Effector memory CD8-positive, alpha-beta T cell (primary cell): ENCODE results near the gene C14orf93.

ENCODE experiments used
- ATAC-seq: fragments of 150-1000 bp; cut with Tn5 transposase; replicated peaks from 2 replicates; pipeline ENCODE4 v1.10.0; 2021; ENCODE audit warnings: mild to moderate bottlenecking, moderate library complexity
- DNase-seq, 3 experiments: peaks; one replicate each; pipeline ENCODE4 v3.0.0; 2021
- H3K27ac Mint-ChIP-seq, 2 donors: one replicate each; pipeline ENCODE4 v1.8.0; 2022; ENCODE audit warnings: mild to moderate bottlenecking in 2 of 2, mixed read lengths in 2 of 2, moderate library complexity in 2 of 2
- H3K27me3 Mint-ChIP-seq, 2 donors: one replicate each; pipeline ENCODE4 v1.8.0; 2022; ENCODE audit warnings: mixed read lengths in 2 of 2
- H3K36me3 Mint-ChIP-seq: one replicate; pipeline ENCODE4 v1.8.0; 2022; ENCODE audit warnings: mild to moderate bottlenecking, moderate library complexity, mixed read lengths; ENCODE audit not compliant: insufficient read depth
- H3K4me1 Mint-ChIP-seq, 2 donors: one replicate each; pipeline ENCODE4 v1.8.0; 2022; ENCODE audit warnings: low read depth in 2 of 2, mixed read lengths in 2 of 2
- H3K4me3 Mint-ChIP-seq, 2 donors: one replicate each; pipeline ENCODE4 v1.8.0; 2022; ENCODE audit warnings: mild to moderate bottlenecking in 2 of 2, mixed read lengths in 2 of 2, moderate library complexity in 2 of 2
- H3K9me3 Mint-ChIP-seq, 2 donors: one replicate each; pipeline ENCODE4 v1.8.0; 2022; ENCODE audit warnings: mixed read lengths in 2 of 2

The C14orf93 gene

DNA sequence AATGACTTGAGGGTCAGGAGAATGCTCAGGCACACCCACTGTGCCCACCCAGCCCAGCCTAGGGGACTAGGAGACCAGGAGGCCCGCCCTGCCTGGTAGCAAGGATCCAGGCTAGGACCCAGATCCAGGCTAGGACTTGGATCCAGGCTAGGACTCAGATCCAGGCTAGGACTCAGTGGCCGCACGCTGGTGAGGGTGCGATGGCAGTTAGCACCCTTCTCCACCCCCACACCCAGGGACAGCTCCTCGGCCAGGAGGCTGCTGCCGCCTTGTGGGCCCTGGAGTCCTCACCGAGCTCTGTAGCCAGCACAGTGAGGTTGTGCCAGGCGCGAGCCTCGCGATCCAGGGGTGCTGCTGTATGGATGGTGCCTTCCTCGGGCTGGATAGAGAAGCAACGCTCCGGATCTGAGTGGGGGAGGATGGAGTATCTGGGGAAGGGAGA, 42.3 kb upstream of the C14orf93 start:
- H3K4me1 Mint-ChIP-seq: peaks cover 11 to 19% of the 10 kb centered on the region in 2 donors
- no peak overlapping the region for H3K27ac Mint-ChIP-seq
- DNase-seq (no peak), ATAC-seq (no peak)
- H3K27me3 Mint-ChIP-seq: no peaks in the 10 kb centered on the region
- H3K4me3 Mint-ChIP-seq: no peak overlapping the region
- H3K9me3 Mint-ChIP-seq: no peaks in the 10 kb centered on the region
- peaks cover 2% of the 10 kb centered on the region for H3K36me3 Mint-ChIP-seq

DNA sequence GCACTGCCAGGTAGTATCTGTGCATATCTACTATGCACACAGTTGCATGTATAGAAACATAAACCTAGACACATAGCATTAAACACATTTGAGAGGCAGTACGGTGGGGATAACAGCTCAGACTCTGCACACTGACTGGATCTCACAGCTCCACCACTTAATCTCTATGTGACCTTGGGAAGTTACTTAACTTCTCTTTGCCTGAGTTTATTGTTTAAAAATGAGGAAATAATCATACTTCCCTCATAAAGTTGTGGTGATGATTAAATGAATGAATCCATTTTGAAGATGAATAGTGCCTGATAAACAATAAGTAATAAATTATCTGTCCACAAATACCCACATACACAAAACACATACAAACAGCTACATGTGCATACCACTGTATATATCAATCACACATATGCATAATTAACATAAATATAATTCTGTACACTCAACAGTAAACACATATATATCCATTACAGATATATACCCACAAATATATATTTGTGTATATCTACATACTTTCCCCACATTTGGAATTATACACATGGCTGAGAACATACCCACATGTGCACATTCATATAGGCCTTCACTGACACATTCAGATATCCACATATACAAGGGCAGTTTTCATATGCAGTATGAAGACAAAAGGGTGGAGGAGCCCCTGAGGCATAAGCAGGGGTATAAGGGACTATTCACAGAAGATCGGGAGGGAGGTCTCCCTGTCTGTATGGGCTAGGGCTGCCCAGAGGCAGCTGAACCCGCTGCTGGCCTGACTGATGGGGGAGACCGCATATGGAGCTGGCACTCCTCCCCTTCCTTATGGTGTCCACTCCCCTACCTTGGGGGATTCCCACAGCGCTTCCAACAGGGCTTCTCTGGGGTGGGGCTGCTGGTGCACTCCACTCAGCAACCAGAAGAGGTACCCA, 41.5 kb upstream of the C14orf93 start:
- Mint-ChIP-seq H3K9me3 (no peaks in the 10 kb centered on the region), H3K27ac (no peak overlapping the region), H3K4me3 (no peak overlapping the region), H3K27me3 (no peaks in the 10 kb centered on the region), H3K36me3 (no peaks in the 10 kb centered on the region), H3K4me1 (peaks cover 5 to 12% of the 10 kb centered on the region in 2 donors)
- no peak for ATAC-seq
- no peak for DNase-seq

DNA sequence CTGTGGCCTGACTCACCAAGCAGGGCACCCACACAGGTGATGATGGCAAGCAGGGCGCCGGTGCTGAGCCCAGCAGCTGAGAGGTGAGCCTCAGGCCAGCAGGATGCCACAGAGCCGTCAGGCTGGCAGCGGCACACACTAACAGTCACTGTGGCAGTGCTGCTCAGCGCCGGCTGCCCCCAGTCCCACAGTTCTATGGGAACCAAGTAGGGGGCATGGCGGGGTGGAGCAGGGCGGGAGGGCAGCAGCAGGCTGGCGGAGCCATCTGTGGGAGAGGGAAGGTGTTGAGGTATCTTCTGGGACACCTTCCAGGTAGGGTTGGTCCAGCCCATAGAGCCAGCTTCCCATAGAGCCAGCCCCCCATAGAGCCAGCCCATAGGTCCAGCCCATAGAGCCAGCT, 39.1 kb upstream of the C14orf93 start:
- DNase-seq (no peak), ATAC-seq (no peak)
- H3K9me3 Mint-ChIP-seq: no peaks in the 10 kb centered on the region
- no peaks in the 10 kb centered on the region for H3K4me1 Mint-ChIP-seq
- H3K27ac Mint-ChIP-seq: no peak overlapping the region
- H3K36me3 Mint-ChIP-seq: no peaks in the 10 kb centered on the region
- no peak overlapping the region for H3K4me3 Mint-ChIP-seq
- peaks cover 0 to 8% of the 10 kb centered on the region in 2 donors for H3K27me3 Mint-ChIP-seq

DNA sequence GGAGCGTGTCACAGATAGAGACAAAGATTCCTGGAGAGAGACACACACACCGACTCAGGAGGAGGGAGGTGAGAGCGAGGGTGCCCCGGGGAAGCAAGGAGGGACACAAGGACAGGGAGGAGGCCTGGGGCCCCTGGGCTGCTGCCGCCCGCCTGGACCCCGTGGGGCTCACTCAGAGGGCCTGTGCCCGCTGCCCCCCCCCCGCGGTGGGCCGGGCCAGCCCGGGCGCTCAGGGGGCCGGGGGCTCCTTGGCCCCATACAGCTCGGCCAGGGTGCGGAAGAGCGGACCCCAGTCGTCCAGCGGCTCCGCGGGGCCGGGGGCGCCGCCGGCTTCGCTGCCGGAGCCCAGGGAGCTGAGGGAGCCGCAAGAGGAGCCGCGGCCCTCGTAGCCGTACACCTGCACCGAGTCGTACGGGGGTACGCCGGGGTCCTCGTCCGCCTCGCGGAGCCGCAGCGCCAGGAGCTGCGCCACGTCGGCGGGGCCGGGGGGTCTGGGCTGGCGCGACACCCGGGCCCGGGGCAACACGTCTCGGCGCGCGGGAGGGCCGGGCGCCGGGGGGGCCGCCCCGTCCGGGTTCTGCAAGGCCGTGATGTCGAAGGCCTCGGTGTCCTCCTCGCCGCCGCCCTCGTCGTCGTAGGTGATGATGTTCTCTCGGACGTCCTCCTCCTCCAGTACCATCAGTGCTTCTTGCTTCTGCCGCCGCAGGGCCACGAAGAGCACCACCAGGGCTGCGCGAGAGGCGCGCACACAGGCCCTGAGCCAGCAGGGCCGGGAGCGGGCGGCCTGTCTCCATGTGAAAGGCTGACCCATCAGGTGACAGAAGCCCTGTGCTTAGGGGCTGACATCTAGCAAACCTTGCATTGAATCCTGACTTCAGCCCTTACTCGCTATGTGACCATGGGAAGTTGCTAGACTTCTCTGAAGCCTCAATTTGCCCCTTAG, 38.1 kb upstream of the C14orf93 start:
- no peak overlapping the region for H3K4me3 Mint-ChIP-seq
- no peak overlapping the region for H3K27ac Mint-ChIP-seq
- H3K4me1 Mint-ChIP-seq: no peaks in the 10 kb centered on the region
- DNase-seq: no peak
- H3K27me3 Mint-ChIP-seq: peaks cover 0 to 11% of the 10 kb centered on the region in 2 donors
- H3K9me3 Mint-ChIP-seq: no peaks in the 10 kb centered on the region
- no peak for ATAC-seq
- H3K36me3 Mint-ChIP-seq: no peaks in the 10 kb centered on the region

DNA sequence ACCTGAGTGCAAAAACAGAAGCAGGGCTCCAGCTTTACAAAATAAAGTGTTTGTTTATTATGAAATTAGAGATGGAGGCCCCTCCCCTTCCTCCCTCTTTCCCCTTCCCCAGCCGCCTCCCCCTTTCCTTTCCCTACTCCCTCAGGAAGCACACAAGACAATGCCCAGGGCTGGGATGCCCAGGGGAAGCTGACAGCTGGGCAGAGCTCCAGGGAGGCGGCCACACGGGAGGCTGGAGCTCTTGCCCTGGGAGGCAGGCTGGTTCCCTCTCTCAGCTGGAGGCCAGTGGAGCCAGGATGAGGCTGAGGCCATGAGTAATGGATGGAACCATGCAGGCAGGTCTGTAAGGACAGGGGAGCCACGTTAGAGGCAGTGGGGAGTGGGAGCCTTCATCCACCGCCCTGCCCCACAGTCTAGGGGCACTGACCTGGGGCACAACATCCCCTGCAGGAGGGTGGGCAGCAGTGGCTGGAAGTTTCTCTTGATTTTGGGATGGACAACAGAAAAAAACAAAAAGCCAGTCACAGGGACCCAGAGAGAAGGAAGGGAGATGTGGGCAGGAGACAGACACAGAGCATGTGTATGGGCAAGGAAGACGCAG, 37.2 kb upstream of the C14orf93 start:
- H3K4me3 Mint-ChIP-seq: no peak overlapping the region
- peaks cover 4% of the 10 kb centered on the region for H3K36me3 Mint-ChIP-seq
- DNase-seq (no peak), ATAC-seq (no peak)
- H3K27me3 Mint-ChIP-seq: peaks cover 0 to 18% of the 10 kb centered on the region in 2 donors
- H3K4me1 Mint-ChIP-seq: no peaks in the 10 kb centered on the region
- H3K27ac Mint-ChIP-seq: no peak overlapping the region
- H3K9me3 Mint-ChIP-seq: no peaks in the 10 kb centered on the region

DNA sequence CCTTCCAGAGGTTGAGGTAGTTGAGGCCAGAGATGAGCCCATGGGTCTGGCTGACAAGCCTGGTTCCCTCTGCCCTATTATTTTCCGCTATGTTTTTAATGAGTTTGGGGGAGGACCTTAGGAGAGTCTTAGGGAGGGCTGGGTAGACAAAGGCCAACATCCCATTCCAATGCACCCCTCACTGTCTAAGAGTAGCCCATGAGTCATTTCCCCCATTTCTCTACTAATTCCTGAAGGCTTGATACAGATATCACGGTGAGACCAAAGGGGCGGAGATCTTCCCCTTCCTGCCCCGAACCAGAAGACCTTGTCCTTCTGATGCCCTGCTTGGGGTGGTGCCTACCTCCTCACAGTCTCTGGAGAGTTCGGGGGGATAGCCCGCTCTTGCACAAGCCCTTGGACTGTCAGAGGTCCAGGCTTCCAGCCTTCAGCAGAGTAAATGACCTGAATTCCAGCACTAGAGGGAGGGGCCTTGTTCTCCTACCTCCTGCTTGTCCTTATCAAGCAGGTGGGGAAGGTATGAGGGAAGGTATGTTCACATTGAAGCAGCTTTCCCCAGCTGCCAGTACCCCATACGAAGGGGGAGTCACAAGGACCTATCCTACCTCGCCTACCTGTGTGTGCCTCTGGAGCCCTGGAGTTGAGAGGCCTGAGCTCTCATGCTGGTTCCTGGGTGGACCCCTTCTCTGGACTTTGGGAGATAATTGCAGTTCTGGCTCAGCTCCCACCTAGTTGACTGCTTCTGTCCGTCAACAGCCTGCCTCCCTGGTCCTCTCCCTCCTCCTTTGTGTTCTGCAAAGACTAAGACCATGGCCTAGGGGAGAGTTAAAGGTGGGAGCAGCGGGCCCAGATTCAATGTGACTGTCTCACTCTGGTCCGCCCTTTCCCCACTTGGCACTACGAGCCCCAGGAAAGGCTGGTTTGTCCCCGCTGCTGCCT, 35.7 kb upstream of the C14orf93 start:
- Mint-ChIP-seq H3K4me1 (no peaks in the 10 kb centered on the region), H3K36me3 (peaks cover 5% of the 10 kb centered on the region), H3K27ac (no peak overlapping the region), H3K4me3 (no peak overlapping the region), H3K27me3 (peaks cover 0 to 18% of the 10 kb centered on the region in 2 donors), H3K9me3 (no peaks in the 10 kb centered on the region)
- DNase-seq: no peak
- no peak for ATAC-seq

DNA sequence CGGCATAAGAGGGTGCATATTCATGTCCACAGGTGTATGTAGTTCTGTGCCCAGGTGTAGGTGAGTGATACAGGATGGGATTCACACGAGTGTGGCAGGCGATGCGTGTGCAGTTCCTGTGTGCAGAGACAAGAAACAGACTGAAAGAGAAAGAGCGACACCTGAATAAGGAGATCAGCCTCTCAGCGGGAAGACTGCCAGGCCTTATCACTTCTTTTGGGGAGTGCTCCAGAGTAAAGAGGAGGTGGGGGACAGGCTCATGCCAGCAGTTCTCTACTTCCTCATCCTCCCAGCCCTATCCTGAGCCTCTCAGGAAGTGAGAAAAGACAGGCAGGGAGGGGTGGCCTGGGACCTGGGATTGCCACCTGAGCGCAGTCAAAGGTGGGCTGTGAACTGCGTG, 34.9 kb upstream of the C14orf93 start:
- H3K27me3 Mint-ChIP-seq: peaks cover 0 to 18% of the 10 kb centered on the region in 2 donors
- peaks cover 5% of the 10 kb centered on the region for H3K36me3 Mint-ChIP-seq
- no peaks in the 10 kb centered on the region for H3K9me3 Mint-ChIP-seq
- H3K4me3 Mint-ChIP-seq: no peak overlapping the region
- no peak overlapping the region for H3K27ac Mint-ChIP-seq
- DNase-seq: no peak
- no peak for ATAC-seq
- no peaks in the 10 kb centered on the region for H3K4me1 Mint-ChIP-seq

DNA sequence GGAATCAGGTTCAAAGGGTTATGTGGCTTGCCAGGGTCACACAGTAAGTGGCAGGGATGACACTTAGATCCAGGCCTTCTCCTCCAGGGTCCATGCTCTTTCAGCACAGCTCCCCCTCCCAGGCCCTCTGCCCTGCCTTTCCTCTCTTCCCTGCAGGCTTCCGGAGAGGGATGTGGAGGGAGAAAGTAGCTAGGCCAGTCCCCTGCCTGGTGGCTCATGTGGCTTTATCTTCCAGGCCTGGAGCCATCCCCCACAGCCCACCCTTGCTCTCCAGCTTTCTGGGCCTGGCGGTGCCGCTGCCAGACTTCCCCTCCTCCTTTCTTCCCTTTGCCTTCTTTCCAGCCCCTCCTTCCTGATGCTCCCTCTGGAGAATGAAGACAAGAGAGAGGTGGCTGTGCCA, 33.8 kb upstream of the C14orf93 start:
- ATAC-seq: no peak
- no peak for DNase-seq
- H3K4me3 Mint-ChIP-seq: no peak overlapping the region
- H3K36me3 Mint-ChIP-seq: peaks cover 5% of the 10 kb centered on the region
- H3K4me1 Mint-ChIP-seq: no peaks in the 10 kb centered on the region
- no peaks in the 10 kb centered on the region for H3K9me3 Mint-ChIP-seq
- H3K27me3 Mint-ChIP-seq: peaks cover 0 to 18% of the 10 kb centered on the region in 2 donors
- H3K27ac Mint-ChIP-seq: no peak overlapping the region

DNA sequence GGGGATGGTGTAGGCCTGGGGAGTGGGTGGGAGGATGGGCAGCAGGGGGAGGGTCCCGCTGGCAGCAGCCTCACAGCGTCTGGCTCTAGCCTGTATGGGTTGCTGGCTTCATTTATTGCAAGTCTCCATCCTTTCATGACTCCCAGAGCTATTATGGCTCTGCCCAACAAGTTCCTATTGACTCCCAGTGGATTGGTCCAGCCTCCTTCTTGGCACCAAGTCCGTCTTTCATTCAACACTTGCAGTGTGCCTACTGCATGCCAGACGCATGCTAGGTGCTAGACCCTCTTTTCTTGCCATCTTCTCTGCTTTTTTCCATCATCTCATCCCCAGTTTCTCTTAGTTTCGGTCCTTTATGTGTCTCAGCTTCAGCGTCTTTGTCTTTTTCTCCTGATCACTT, 33.2 kb upstream of the C14orf93 start:
- ATAC-seq: no peak
- no peaks in the 10 kb centered on the region for H3K9me3 Mint-ChIP-seq
- DNase-seq: no peak
- no peak overlapping the region for H3K4me3 Mint-ChIP-seq
- peak overlapping the region in 1 of 2 donors; percentile 67 for H3K27ac Mint-ChIP-seq
- H3K27me3 Mint-ChIP-seq: peaks cover 0 to 18% of the 10 kb centered on the region in 2 donors
- peaks cover 5% of the 10 kb centered on the region for H3K36me3 Mint-ChIP-seq
- H3K4me1 Mint-ChIP-seq: no peaks in the 10 kb centered on the region

DNA sequence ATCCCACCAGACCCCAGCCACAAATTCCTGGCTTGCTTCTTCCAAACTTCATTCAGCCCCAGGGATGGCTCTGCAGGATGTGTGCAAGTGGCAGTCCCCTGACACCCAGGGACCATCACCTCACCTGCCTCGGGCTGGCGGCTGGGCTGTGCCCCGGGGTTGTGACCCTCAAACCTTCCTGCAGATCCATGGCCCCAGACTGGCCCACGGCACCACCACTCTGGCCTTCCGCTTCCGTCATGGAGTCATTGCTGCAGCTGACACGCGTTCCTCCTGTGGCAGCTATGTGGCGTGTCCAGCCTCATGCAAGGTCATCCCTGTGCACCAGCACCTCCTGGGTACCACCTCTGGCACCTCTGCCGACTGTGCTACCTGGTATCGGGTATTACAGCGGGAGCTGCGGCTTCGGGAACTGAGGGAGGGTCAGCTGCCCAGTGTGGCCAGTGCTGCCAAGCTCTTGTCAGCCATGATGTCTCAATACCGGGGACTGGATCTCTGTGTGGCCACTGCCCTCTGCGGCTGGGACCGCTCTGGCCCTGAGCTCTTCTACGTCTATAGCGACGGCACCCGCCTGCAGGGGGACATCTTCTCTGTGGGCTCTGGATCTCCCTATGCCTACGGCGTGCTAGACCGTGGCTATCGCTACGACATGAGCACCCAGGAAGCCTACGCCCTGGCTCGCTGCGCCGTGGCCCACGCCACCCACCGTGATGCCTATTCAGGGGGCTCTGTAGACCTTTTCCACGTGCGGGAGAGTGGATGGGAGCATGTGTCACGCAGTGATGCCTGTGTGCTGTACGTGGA, 32.4 kb upstream of the C14orf93 start, which contains the start of gene PSMB11:
Gene PSMB11 (plus strand): TSS at position 51 of the 804 bp plus-strand sequence. CDS start 14 bp downstream, at position 65.
- Mint-ChIP-seq H3K36me3 (peaks cover 5% of the 10 kb centered on the region), H3K27ac (peak within 1 kb of the TSS in 1 of 2 donors; percentile 67), H3K4me1 (no peaks in the 10 kb centered on the region), H3K9me3 (no peaks in the 10 kb centered on the region), H3K27me3 (peaks cover 0 to 18% of the 10 kb centered on the region in 2 donors), H3K4me3 (no peak within 1 kb of the TSS)
- ATAC-seq: no peak
- no peak for DNase-seq

DNA sequence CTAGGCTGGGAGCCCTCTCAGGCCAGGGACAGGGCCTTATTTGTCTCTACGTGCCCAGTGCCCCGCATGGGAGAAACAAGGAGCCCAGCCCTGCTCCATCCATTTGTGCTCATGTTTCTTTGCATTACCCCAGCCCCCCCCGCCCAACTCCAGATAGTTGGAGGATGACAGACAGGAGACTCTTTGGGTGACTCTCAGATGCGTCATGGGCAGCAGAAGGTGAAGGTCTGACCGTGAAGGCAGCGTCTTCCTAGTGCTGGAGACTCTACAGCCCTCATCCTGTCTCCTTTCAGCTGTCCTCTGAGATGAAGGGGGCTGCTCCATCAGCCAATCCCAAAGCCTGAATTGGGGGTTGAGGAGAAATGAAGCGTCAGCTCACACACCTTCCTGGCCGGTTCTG, 31.8 kb upstream of the C14orf93 start:
- Mint-ChIP-seq H3K9me3 (no peaks in the 10 kb centered on the region), H3K4me1 (no peaks in the 10 kb centered on the region), H3K27me3 (peaks cover 0 to 18% of the 10 kb centered on the region in 2 donors), H3K27ac (no peak overlapping the region), H3K36me3 (peaks cover 5% of the 10 kb centered on the region), H3K4me3 (no peak overlapping the region)
- DNase-seq: no peak
- ATAC-seq: no peak

DNA sequence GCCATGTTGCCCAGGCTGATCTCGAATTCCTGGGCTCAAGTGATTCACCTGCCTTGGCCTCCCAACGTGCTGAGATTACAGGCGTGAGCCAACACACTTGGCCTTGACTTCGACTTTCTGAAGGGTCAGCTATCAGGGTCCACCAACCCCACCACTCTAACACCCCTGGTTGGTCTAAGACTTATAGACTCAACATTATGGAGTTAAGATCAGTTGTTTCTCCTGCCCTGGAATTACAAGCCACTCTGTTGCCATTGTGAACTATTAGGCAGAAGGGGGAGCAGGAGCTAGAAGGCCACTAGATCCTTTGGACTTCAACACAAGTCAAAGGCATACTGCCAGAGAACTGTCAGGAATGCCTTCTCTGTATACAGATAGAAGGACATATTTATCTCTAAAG, 30.2 kb upstream of the C14orf93 start:
- no peak overlapping the region for H3K4me3 Mint-ChIP-seq
- ATAC-seq (no peak), DNase-seq (no peak)
- no peaks in the 10 kb centered on the region for H3K9me3 Mint-ChIP-seq
- peaks cover 0 to 18% of the 10 kb centered on the region in 2 donors for H3K27me3 Mint-ChIP-seq
- peaks cover 0 to 2% of the 10 kb centered on the region in 2 donors for H3K4me1 Mint-ChIP-seq
- no peak overlapping the region for H3K27ac Mint-ChIP-seq
- peaks cover 5% of the 10 kb centered on the region for H3K36me3 Mint-ChIP-seq
